ENCODE results near the gene FBXW7. TPM values are rescaled to one million over a fixed set of nuclear protein-coding genes. Genes with fewer than 3 reads are reported as not detected.

FBXW7 gene
- total RNA-seq, 1 donor = 15.9 TPM

- no peak for DNase-seq (ENCODE audit: low read depth in 2 of 3, low spot score in 2 of 3)
Observed at GRCh38 chr4:152296386-152296785, 239.5 kb downstream of the FBXW7 start.

GRCh38 chr4:152294765-152295164, 241.1 kb downstream of the FBXW7 start:
- no peak for DNase-seq (ENCODE audit: low read depth in 2 of 3, low spot score in 2 of 3)

GRCh38 chr4:152294331-152294730, 241.6 kb downstream of the FBXW7 start:
- no peak for DNase-seq (ENCODE audit: low read depth in 2 of 3, low spot score in 2 of 3)

- no peak for DNase-seq (ENCODE audit: low read depth in 2 of 3, low spot score in 2 of 3)
Observed at GRCh38 chr4:152293527-152293926, 242.4 kb downstream of the FBXW7 start.

GRCh38 chr4:152290366-152290921, 245.4 kb downstream of the FBXW7 start:
- DNase-seq (ENCODE audit: low read depth in 2 of 3, low spot score in 2 of 3) = no peak

GRCh38 chr4:152289941-152290340, 246.0 kb downstream of the FBXW7 start:
- no peak for DNase-seq (ENCODE audit: low read depth in 2 of 3, low spot score in 2 of 3)

- DNase-seq (ENCODE audit: low read depth in 2 of 3, low spot score in 2 of 3) = no peak
Observed at GRCh38 chr4:152289541-152289940, 246.4 kb downstream of the FBXW7 start.

GRCh38 chr4:152283801-152284470, 252.0 kb downstream of the FBXW7 start:
- no peak for DNase-seq (ENCODE audit: low read depth in 2 of 3, low spot score in 2 of 3)

GRCh38 chr4:152281822-152282221, 254.1 kb downstream of the FBXW7 start:
- no peak for DNase-seq (ENCODE audit: low read depth in 2 of 3, low spot score in 2 of 3)

- DNase-seq (ENCODE audit: low read depth in 2 of 3, low spot score in 2 of 3) = no peak
Observed at GRCh38 chr4:152281211-152281610, 254.7 kb downstream of the FBXW7 start.

- no peak for DNase-seq (ENCODE audit: low read depth in 2 of 3, low spot score in 2 of 3)
Observed at GRCh38 chr4:152279234-152279566, 256.7 kb downstream of the FBXW7 start.

GRCh38 chr4:152278505-152279233, 257.2 kb downstream of the FBXW7 start:
- DNase-seq (ENCODE audit: low read depth in 2 of 3, low spot score in 2 of 3) = no peak

- DNase-seq (ENCODE audit: low read depth in 2 of 3, low spot score in 2 of 3) = no peak
Observed at GRCh38 chr4:152278172-152278504, 257.8 kb downstream of the FBXW7 start.

GRCh38 chr4:152277333-152277732, 258.6 kb downstream of the FBXW7 start:
- DNase-seq (ENCODE audit: low read depth in 2 of 3, low spot score in 2 of 3) = no peak

GRCh38 chr4:152273343-152273742, 262.5 kb downstream of the FBXW7 start:
- no peak for DNase-seq (ENCODE audit: low read depth in 2 of 3, low spot score in 2 of 3)

Small RNAs within 50 kb of the gene (small RNA-seq; reads per million reads assigned to genes)
- gene MIR3140 = 0.27 reads per million

Other genes starting within 250 kb of the FBXW7 start
- gene TMEM154, start 143.9 kb upstream of the FBXW7 start, total RNA-seq = 2.2 TPM
- gene TIGD4, start 243.6 kb upstream of the FBXW7 start, total RNA-seq = under 0.01 TPM
- gene ARFIP1, start 243.9 kb upstream of the FBXW7 start, total RNA-seq = 8.9 TPM

All from hematopoietic multipotent progenitor cell (in vitro differentiated cells).